B cell (primary cell): ENCODE data around the gene HPD. TPM values are rescaled to one million over a fixed set of nuclear protein-coding genes. Genes with fewer than 3 reads are reported as not detected.
"Not testable (repeated sequence)": the region's sequence is repeated elsewhere in the genome, so short reads cannot be mapped to it uniquely, and the experiment has no call there.

Experiments used
- ATAC-seq: fragments of 200-7000 bp; cut with Tn5 transposase; one replicate; pipeline ENCODE4 v1.10.0; 2021; ENCODE audit warnings: low read depth, mild to moderate bottlenecking, moderate number of reproducible peaks, moderate library complexity
- CTCF ChIA-PET: fragments of 350-600 bp; sonication (Branson Sonifier 250); formaldehyde crosslinking; loops from one replicate; lab custom pipeline; 2021; ENCODE audit warnings: antibody characterized with exemption, inconsistent platforms; lab: Charles Lee
- POLR2A ChIA-PET: fragments of 350-600 bp; sonication (Branson Sonifier 250); formaldehyde crosslinking; loops from one replicate; lab custom pipeline; 2021; ENCODE audit warnings: antibody characterized with exemption; lab: Charles Lee
- DNase-seq: peaks from one replicate; pipeline ENCODE4 v3.0.0; 2013
- H2AFZ ChIP-seq: 2 replicates; pipeline ENCODE4 v1.6.1; 2012; ENCODE audit warnings: mild to moderate bottlenecking, low read depth, low read length; ENCODE audit not compliant: insufficient read depth, poor library complexity, severe bottlenecking
- H3K27ac ChIP-seq, 2 donors: 1 replicate in 1 of 2; 2 replicates in 1 of 2; pipeline ENCODE4 v1.5.1; 2012 to 2013; ENCODE audit warnings: low read length in 2 of 2, mild to moderate bottlenecking in 2 of 2, moderate library complexity in 1 of 2
- H3K27me3 ChIP-seq, 4 experiments: fragments of 200-600 bp in 1 of 4; sonication (generic) in 1 of 4; replicated peaks in 1 of 4; 1 replicate in 2 of 4; 2 replicates in 2 of 4; pipeline versions ENCODE4 v1.6.1 to v1.7.0; 2013 to 2016; ENCODE audit warnings: low read length in 3 of 4, mild to moderate bottlenecking in 2 of 4, mixed read lengths in 1 of 4, moderate library complexity in 1 of 4; ENCODE audit not compliant: insufficient read depth in 4 of 4, control insufficient read depth in 3 of 4; ENCODE audit errors: control extremely low read depth in 1 of 4
- H3K36me3 ChIP-seq, 2 experiments: replicated peaks in 1 of 2; 1 replicate in 1 of 2; 2 replicates in 1 of 2; pipeline versions ENCODE4 v1.6.1 to v1.7.1; 2013; ENCODE audit warnings: low read length in 1 of 2; ENCODE audit not compliant: insufficient read depth in 2 of 2, control insufficient read depth in 1 of 2; ENCODE audit errors: control extremely low read depth in 1 of 2, extremely low read depth in 1 of 2
- H3K4me1 ChIP-seq, 2 donors: fragments of 200-600 bp in 1 of 2; sonication (generic) in 1 of 2; 1 replicate in 1 of 2; 2 replicates in 1 of 2; pipeline versions ENCODE4 v1.5.1 to v1.6.1; 2013 to 2017; ENCODE audit warnings: low read length in 2 of 2; ENCODE audit not compliant: control insufficient read depth in 2 of 2, insufficient read depth in 2 of 2
- H3K4me2 ChIP-seq: replicated peaks from 2 replicates; pipeline ENCODE3; 2012; ENCODE audit warnings: mild to moderate bottlenecking, low read depth, low read length; ENCODE audit not compliant: poor library complexity, severe bottlenecking
- H3K4me3 ChIP-seq, 5 experiments: fragments of 200-600 bp in 1 of 5; sonication (generic) in 1 of 5; 1 replicate in 3 of 5; 2 replicates in 2 of 5; pipeline versions ENCODE4 v1.5.1 to v1.7.0; 2011 to 2016; ENCODE audit warnings: low read length in 4 of 5, mild to moderate bottlenecking in 4 of 5, low read depth in 2 of 5, control low read depth in 1 of 5, moderate library complexity in 1 of 5; ENCODE audit not compliant: insufficient read depth in 1 of 5; ENCODE audit errors: control extremely low read depth in 1 of 5, extremely low read depth in 1 of 5
- H3K79me2 ChIP-seq: fragments of 200-600 bp; sonication (generic); one replicate; pipeline ENCODE4 v1.6.0; 2016; ENCODE audit warnings: low read length; ENCODE audit not compliant: control insufficient read depth, insufficient read depth
- H3K9ac ChIP-seq: fragments of 200-600 bp; sonication (generic); 2 replicates; pipeline ENCODE4 v1.6.1; 2017; ENCODE audit warnings: mild to moderate bottlenecking, low read length, moderate library complexity
- H3K9me3 ChIP-seq, 3 donors: one replicate each; pipeline versions ENCODE4 v1.6.1 to v1.7.1; 2013; ENCODE audit warnings: low read length in 2 of 3; ENCODE audit not compliant: control insufficient read depth in 2 of 3, insufficient read depth in 1 of 3; ENCODE audit errors: control extremely low read depth in 1 of 3
- H4K20me1 ChIP-seq: 2 replicates; pipeline ENCODE4 v1.6.0; 2012; ENCODE audit warnings: mild to moderate bottlenecking, low read length; ENCODE audit not compliant: insufficient read depth, control insufficient read depth, poor library complexity, severe bottlenecking
- H3K27ac Mint-ChIP-seq: one replicate; pipeline ENCODE4 v1.8.0; 2021; ENCODE audit warnings: mixed read lengths
- H3K27me3 Mint-ChIP-seq: one replicate; pipeline ENCODE4 v1.8.0; 2021; ENCODE audit warnings: mixed read lengths
- H3K4me1 Mint-ChIP-seq: one replicate; pipeline ENCODE4 v1.8.0; 2021; ENCODE audit warnings: mixed read lengths
- H3K4me3 Mint-ChIP-seq: one replicate; pipeline ENCODE4 v1.8.0; 2021; ENCODE audit warnings: mixed read lengths
- H3K9me3 Mint-ChIP-seq: one replicate; pipeline ENCODE4 v1.8.0; 2022; ENCODE audit warnings: mixed read lengths; ENCODE audit not compliant: insufficient read depth
- EZH2 ChIP-seq: IDR thresholded peaks from 2 replicates; pipeline ENCODE4 v1.6.1; 2012; ENCODE audit warnings: borderline replicate concordance, low read depth, mild to moderate bottlenecking, moderate library complexity, low read length; ENCODE audit not compliant: insufficient read depth, poor library complexity, severe bottlenecking
- WGBS: methylation state at CpG from one replicate; pipeline ENCODE4 v1.1.5; 2013; ENCODE audit warnings: missing lambda C conversion rate; ENCODE audit not compliant: insufficient coverage; 5-methylcytosine and 5-hydroxymethylcytosine counted together
- intact Hi-C: fragments of 100-400 bp; cut with micrococcal nuclease; formaldehyde crosslinking; loops from one replicate; pipeline ENCODE4 v1.10.0; 2022
- polyA plus RNA-seq: library from polyadenylated mRNA; depleted of rRNA; stranded (reverse); fragments of >200 nt; gene quantifications from 2 replicates; pipeline ENCODE4 v1.2.3, GENCODE V29; 2012
- total RNA-seq, 2 donors: library from RNA; stranded (reverse); fragments of 120-200 nt in 1 of 2; gene quantifications; 1 replicate in 1 of 2; 2 replicates in 1 of 2; pipeline versions ENCODE4 v1.2.3 to v1.2.4, GENCODE V29; 2013 to 2022

Gene HPD
- total and polyA plus RNA-seq, 2 donors (not counting 1 experiment from before 2014, with no cell fraction given) = not detected

DNA sequence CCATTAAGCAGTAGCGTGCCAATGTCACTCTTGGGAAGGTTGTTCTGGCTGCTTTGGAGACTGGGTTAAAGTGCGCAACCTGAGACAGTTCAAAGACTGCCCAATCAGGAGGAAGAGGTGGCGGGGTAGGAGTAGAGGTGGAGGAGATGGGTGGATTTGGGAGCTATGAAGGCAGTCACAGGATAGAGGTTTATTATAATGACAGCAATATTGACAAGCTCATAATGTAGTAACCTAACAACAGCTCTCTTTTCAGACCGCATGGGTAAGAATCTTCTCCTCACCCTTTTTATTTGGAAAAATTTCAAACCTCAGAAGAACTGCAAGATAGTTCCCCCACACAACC is 24.6 kb upstream of the HPD start:
- WGBS = 94% methylated on average over 2 of the region's 4 CpGs
- no peaks in the 10 kb centered on the region for H3K36me3 ChIP-seq
- intact Hi-C loops = no loop called here
- ChIA-PET POLR2A (no interaction called here), CTCF (interaction anchor here (0.7 to 1.6 kb wide), 3 partner anchors 71 to 89 kb away, joined by 3 to 7 read pairs (median 5); partner anchors contain the start of gene RHOF)
- H3K4me2 ChIP-seq = no peak overlapping the region
- Mint-ChIP-seq H3K27ac (no peak overlapping the region), H3K4me1 (peaks cover 5% of the 10 kb centered on the region), H3K4me3 (no peak overlapping the region), H3K27me3 (peaks cover 8% of the 10 kb centered on the region), H3K9me3 (no peaks in the 10 kb centered on the region)
- peaks cover 4 to 6% of the 10 kb centered on the region in 2 donors for H3K4me1 ChIP-seq
- no peak overlapping the region for H3K4me3 ChIP-seq
- no peak overlapping the region for H3K27ac ChIP-seq
- peaks cover 0 to 5% (median 0%) of the 10 kb centered on the region in 4 experiments for H3K27me3 ChIP-seq
- ATAC-seq (no peak), DNase-seq (no peak)
- no peak overlapping the region for H3K9ac ChIP-seq
- TF ChIP-seq EZH2 = no peak
- peaks cover 0 to 1% (median 0%) of the 10 kb centered on the region in 3 donors for H3K9me3 ChIP-seq
- no peak overlapping the region for H2AFZ ChIP-seq
- no peaks in the 10 kb centered on the region for H3K79me2 ChIP-seq
- H4K20me1 ChIP-seq = no peaks in the 10 kb centered on the region

- H3K79me2 ChIP-seq, H3K27ac ChIP-seq, H3K27ac Mint-ChIP-seq, DNase-seq, H3K36me3 ChIP-seq, H3K27me3 ChIP-seq, ATAC-seq, H2AFZ ChIP-seq, intact Hi-C loops, H3K9ac ChIP-seq, H3K27me3 Mint-ChIP-seq, H3K4me3 ChIP-seq, H3K4me1 ChIP-seq, H3K9me3 ChIP-seq, CTCF ChIA-PET, H3K9me3 Mint-ChIP-seq, H3K4me1 Mint-ChIP-seq, POLR2A ChIA-PET, H3K4me3 Mint-ChIP-seq, H4K20me1 ChIP-seq, H3K4me2 ChIP-seq: not testable (repeated sequence)
- WGBS = 100% methylated on average over 5 of the region's 8 CpGs
Observed at GRCh38 chr12:121876080-121876447, 17.4 kb upstream of the HPD start.
